Stomach (tissue), 9 donors: ENCODE results near the gene EBF3. TPM values are rescaled to one million over a fixed set of nuclear protein-coding genes. Genes with fewer than 3 reads are reported as not detected.

Source experiments
- DNase-seq, 2 donors: peaks; one replicate each; pipeline versions ENCODE4 v3.0.0 to v3.0.0-alpha.2; 2013 to 2019
- H3K27ac ChIP-seq, 5 donors: fragments of 200-600 bp in 4 of 5; sonication (generic) in 4 of 5; one replicate each; pipeline ENCODE4 v1.5.1; 2013 to 2019; ENCODE audit warnings: mild to moderate bottlenecking in 1 of 5, moderate library complexity in 1 of 5
- H3K27me3 ChIP-seq, 3 donors: fragments of 200-600 bp; sonication (generic); one replicate each; pipeline ENCODE4 v1.5.1; 2017 to 2019; ENCODE audit warnings: mixed run types in 1 of 3
- H3K36me3 ChIP-seq, 4 donors: fragments of 200-600 bp; sonication (generic); 1 replicate in 3 of 4; 2 replicates in 1 of 4; pipeline ENCODE4 v1.5.1; 2016 to 2019
- H3K4me1 ChIP-seq, 4 donors: fragments of 200-600 bp; sonication (generic); one replicate each; pipeline ENCODE4 v1.5.1; 2016 to 2019
- H3K4me3 ChIP-seq, 4 donors: fragments of 200-600 bp; sonication (generic) in 3 of 4; one replicate each; pipeline ENCODE4 v1.5.1; 2016 to 2019; ENCODE audit warnings: mild to moderate bottlenecking in 1 of 4
- H3K9me3 ChIP-seq, 4 donors: fragments of 200-600 bp; sonication (generic); one replicate each; pipeline ENCODE4 v1.5.1; 2016 to 2019
- EP300 ChIP-seq: sonication (generic); formaldehyde crosslinking; IDR thresholded peaks from one replicate; pipeline ENCODE4 v1.6.1; 2017; ENCODE audit warnings: antibody characterized with exemption
- POLR2A ChIP-seq, 4 donors: fragments of 450-650 bp; IDR thresholded peaks; one replicate each; pipeline ENCODE4 v1.6.1; 2016; ENCODE audit warnings: antibody characterized with exemption in 4 of 4, control low read depth in 2 of 4, mild to moderate bottlenecking in 1 of 4, moderate library complexity in 1 of 4
- POLR2AphosphoS5 ChIP-seq, 3 donors: sonication (generic); formaldehyde crosslinking; IDR thresholded peaks; one replicate each; pipeline ENCODE4 v1.6.1; 2016; ENCODE audit warnings: antibody characterized with exemption in 3 of 3
- WGBS, 5 donors: extraction: QIAGEN DNeasy Blood & Tissue Kit in 3 of 5; methylation state at CpG; one replicate each; pipeline versions ENCODE4 v1.1.5 to v1.1.7; 2013 to 2018; 5-methylcytosine and 5-hydroxymethylcytosine counted together
- intact Hi-C: fragments of 100-400 bp; cut with DNase I; formaldehyde crosslinking; loops from one replicate; pipeline ENCODE4 v1.15.1; 2023; ENCODE audit warnings: low total_unique reads
- polyA plus RNA-seq, 3 donors: library from polyadenylated mRNA; stranded (reverse); fragments of 200-250 nt; gene quantifications; one replicate each; pipeline ENCODE4 v1.2.3, GENCODE V29; 2013
- total RNA-seq, 5 donors: library from RNA; depleted of rRNA; stranded (reverse); fragments of >200 nt; gene quantifications; one replicate each; pipeline versions ENCODE4 v1.1.0 to v1.2.3, GENCODE V29; 2014 to 2016
- TF ChIP-seq, protein P1 (sequence below), 7 experiments: fragments of 450-650 bp in 4 of 7; fragments of 200-600 bp in 3 of 7; sonication (generic) in 3 of 7; IDR thresholded peaks; one replicate each; pipeline ENCODE4 v1.5.1; 2016 to 2019; ENCODE audit warnings: antibody characterized with exemption in 7 of 7, control low read depth in 2 of 7, mild to moderate bottlenecking in 1 of 7
- donor health status: healthy with polysubstance abuse.
- donor health status: Bipolar disorder and iron deficiency.
- donor health status: healthy.

Gene EBF3
- total and polyA plus RNA-seq, 8 donors = 0.19 to 7.3 (median 0.58) TPM; not detected in 3

DNA sequence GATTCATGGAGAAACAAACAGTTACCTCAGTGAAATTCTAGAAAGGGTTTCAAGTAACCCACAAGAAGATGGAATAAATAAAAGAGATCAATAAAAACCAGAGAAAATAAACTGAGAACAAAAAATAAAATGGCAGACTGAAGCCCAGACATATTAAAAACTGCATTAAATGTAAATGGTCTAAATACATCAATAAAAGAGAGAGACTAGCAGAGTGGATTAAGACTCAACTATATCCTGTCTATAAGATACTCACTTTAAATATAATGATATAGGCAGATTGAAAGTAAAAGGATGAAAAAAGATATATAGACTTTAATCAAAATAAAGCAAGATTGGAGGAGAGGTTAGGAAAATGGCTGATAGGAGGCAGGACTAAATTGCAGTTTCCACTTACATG lies 18.8 kb upstream of the EBF3 start:
- H3K27me3 ChIP-seq = peaks cover 0 to 36% (median 5%) of the 10 kb centered on the region in 3 donors
- H3K36me3 ChIP-seq = no peaks in the 10 kb centered on the region
- intact Hi-C loops = no loop called here
- H3K4me1 ChIP-seq = no peaks in the 10 kb centered on the region
- no peak for DNase-seq
- H3K27ac ChIP-seq = no peak overlapping the region
- no peak overlapping the region for H3K4me3 ChIP-seq
- peaks cover 0 to 41% (median 35%) of the 10 kb centered on the region in 4 donors for H3K9me3 ChIP-seq
- TF ChIP-seq EP300 (no peak), POLR2AphosphoS5 (IDR thresholded peaks at IDR 0.05) (no peak), POLR2A (IDR thresholded peaks at IDR 0.05) (no peak)
- TF ChIP-seq, protein P1, sequence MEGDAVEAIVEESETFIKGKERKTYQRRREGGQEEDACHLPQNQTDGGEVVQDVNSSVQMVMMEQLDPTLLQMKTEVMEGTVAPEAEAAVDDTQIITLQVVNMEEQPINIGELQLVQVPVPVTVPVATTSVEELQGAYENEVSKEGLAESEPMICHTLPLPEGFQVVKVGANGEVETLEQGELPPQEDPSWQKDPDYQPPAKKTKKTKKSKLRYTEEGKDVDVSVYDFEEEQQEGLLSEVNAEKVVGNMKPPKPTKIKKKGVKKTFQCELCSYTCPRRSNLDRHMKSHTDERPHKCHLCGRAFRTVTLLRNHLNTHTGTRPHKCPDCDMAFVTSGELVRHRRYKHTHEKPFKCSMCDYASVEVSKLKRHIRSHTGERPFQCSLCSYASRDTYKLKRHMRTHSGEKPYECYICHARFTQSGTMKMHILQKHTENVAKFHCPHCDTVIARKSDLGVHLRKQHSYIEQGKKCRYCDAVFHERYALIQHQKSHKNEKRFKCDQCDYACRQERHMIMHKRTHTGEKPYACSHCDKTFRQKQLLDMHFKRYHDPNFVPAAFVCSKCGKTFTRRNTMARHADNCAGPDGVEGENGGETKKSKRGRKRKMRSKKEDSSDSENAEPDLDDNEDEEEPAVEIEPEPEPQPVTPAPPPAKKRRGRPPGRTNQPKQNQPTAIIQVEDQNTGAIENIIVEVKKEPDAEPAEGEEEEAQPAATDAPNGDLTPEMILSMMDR (IDR thresholded peaks at IDR 0.05) = no peak

DNA sequence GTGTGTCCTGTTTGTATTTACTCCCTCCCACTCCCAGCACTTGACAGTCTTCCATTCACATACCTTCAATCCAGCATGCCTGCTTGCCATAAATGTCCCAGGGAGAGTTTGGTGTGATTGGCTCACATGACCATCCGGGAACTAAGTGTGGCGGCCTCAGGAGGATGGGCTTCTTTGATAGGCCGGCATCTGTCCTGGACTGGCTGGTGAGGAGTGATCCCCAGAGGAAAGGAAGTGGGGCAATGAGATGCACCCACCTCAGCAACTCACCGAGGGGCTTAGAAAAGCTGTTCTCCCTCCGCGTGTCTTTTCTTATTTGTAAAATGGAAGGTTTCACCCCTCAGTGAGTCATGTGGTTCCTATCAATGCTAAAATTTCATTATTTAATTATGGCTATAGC lies 14.9 kb upstream of the EBF3 start:
- no peaks in the 10 kb centered on the region for H3K36me3 ChIP-seq
- 88 to 96% (median 91%) methylated on average over 5 to 6 of the region's 6 CpGs for WGBS, 5 donors
- DNase-seq = no peak
- H3K9me3 ChIP-seq = peaks cover 0 to 24% (median 15%) of the 10 kb centered on the region in 4 donors
- no peak overlapping the region for H3K27ac ChIP-seq
- H3K4me1 ChIP-seq = no peaks in the 10 kb centered on the region
- peaks cover 0 to 73% (median 9%) of the 10 kb centered on the region in 3 donors for H3K27me3 ChIP-seq
- TF ChIP-seq EP300 = no peak
- TF ChIP-seq POLR2AphosphoS5 (IDR thresholded peaks at IDR 0.05) = no peak
- TF ChIP-seq, protein P1 (IDR thresholded peaks at IDR 0.05) = no peak
- TF ChIP-seq POLR2A (IDR thresholded peaks at IDR 0.05) = no peak
- H3K4me3 ChIP-seq = no peak overlapping the region
- intact Hi-C loops = loop anchor here (10.0 kb wide), 1 partner anchor 1714 kb away; no protein-coding TSS in a partner anchor

DNA sequence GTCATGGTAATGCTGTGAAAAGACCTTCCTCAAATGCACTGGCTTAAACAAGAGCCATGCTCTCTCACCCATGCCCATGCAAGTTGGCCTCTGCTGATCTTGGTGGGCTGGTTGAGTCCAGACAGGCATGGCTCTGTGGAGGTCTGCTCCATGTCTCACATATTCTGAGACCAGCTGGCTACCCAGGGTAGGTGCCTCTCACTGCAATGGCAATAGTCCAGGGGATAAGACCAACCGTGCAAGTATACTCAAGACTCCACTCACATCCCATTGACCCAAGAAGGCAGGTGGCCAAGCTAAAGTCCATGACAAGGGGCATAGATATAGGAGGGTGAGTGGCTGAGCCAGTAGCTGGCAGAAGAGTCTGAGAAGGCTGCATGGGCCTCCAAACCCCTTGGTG lies 14.2 kb upstream of the EBF3 start:
- Histone ChIP-seq H3K9me3 (peaks cover 0 to 17% (median 8%) of the 10 kb centered on the region in 4 donors), H3K27ac (no peak overlapping the region), H3K4me3 (no peak overlapping the region), H3K27me3 (peaks cover 0 to 73% (median 10%) of the 10 kb centered on the region in 3 donors), H3K36me3 (no peaks in the 10 kb centered on the region), H3K4me1 (no peaks in the 10 kb centered on the region)
- WGBS, 5 donors = 78 to 100% (median 82%) methylated on average over 1 of the region's 1 CpG
- TF ChIP-seq POLR2AphosphoS5 (IDR thresholded peaks at IDR 0.05) (no peak), EP300 (no peak), POLR2A (IDR thresholded peaks at IDR 0.05) (no peak)
- TF ChIP-seq, protein P1 (IDR thresholded peaks at IDR 0.05) = no peak
- no peak for DNase-seq
- intact Hi-C loops = loop anchor here (10.0 kb wide), 1 partner anchor 1714 kb away; no protein-coding TSS in a partner anchor

DNA sequence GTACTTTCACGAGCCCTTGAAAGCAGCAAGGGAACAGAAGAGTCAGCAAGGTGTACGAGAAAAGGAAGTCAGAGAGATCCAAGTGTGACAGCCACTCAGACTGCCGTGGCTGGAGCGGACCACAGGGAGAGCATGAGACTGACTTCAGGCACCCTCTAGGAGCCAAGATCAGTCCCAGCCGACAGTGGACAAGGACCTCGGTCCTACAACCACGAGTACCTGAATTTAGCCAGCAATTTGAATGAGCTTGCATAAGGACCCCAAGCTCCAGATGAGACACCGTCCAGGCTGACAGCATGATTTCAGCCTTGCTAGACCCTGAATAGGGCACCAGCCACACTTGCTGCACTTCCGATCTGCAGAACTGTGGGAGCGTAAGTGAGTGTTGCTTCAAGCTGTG lies 13.7 kb upstream of the EBF3 start:
- no peak overlapping the region for H3K4me3 ChIP-seq
- TF ChIP-seq POLR2A (IDR thresholded peaks at IDR 0.05) (no peak), EP300 (no peak), POLR2AphosphoS5 (IDR thresholded peaks at IDR 0.05) (no peak)
- TF ChIP-seq, protein P1 (IDR thresholded peaks at IDR 0.05) = no peak
- no peak overlapping the region for H3K27ac ChIP-seq
- DNase-seq = no peak
- H3K9me3 ChIP-seq = peaks cover 0 to 12% (median 3%) of the 10 kb centered on the region in 4 donors
- peaks cover 0 to 3% (median 1%) of the 10 kb centered on the region in 4 donors for H3K4me1 ChIP-seq
- intact Hi-C loops = loop anchor here (10.0 kb wide), 1 partner anchor 1713 kb away; no protein-coding TSS in a partner anchor
- H3K36me3 ChIP-seq = no peaks in the 10 kb centered on the region
- H3K27me3 ChIP-seq = peaks cover under 1 to 76% (median 15%) of the 10 kb centered on the region in 3 donors
- 80 to 83% (median 81%) methylated on average over 10 of the region's 10 CpGs for WGBS, 5 donors
